Esophagus (tissue), 2 donors: ENCODE measurements around the gene CUL4A. TPM values are rescaled to one million over a fixed set of nuclear protein-coding genes. Genes with fewer than 3 reads are reported as not detected.

Experiments
- H3K27ac ChIP-seq, 2 donors: one replicate each; pipeline ENCODE4 v1.5.1; 2013; ENCODE audit warnings: low read depth in 2 of 2, mild to moderate bottlenecking in 2 of 2, inconsistent platforms in 1 of 2, low read length in 1 of 2, moderate library complexity in 1 of 2
- H3K27me3 ChIP-seq, 2 donors: one replicate each; pipeline ENCODE4 v1.6.1; 2013; ENCODE audit warnings: low read length in 2 of 2, control low read depth in 1 of 2, mild to moderate bottlenecking in 1 of 2; ENCODE audit not compliant: insufficient read depth in 2 of 2, control insufficient read depth in 1 of 2
- H3K36me3 ChIP-seq, 2 donors: one replicate each; pipeline ENCODE4 v1.6.1; 2013; ENCODE audit warnings: low read length in 1 of 2; ENCODE audit not compliant: control insufficient read depth in 2 of 2, insufficient read depth in 2 of 2
- H3K4me1 ChIP-seq, 2 donors: one replicate each; pipeline ENCODE4 v1.6.1; 2013; ENCODE audit warnings: low read length in 1 of 2; ENCODE audit not compliant: control insufficient read depth in 2 of 2, insufficient read depth in 2 of 2
- H3K4me3 ChIP-seq, 2 donors: one replicate each; pipeline ENCODE4 v1.5.1; 2013; ENCODE audit warnings: low read length in 2 of 2, mild to moderate bottlenecking in 2 of 2, low read depth in 1 of 2, moderate library complexity in 1 of 2
- H3K9me3 ChIP-seq, 2 donors: one replicate each; pipeline ENCODE4 v1.6.1; 2013; ENCODE audit warnings: mild to moderate bottlenecking in 2 of 2, low read depth in 1 of 2, low read length in 1 of 2, moderate library complexity in 1 of 2; ENCODE audit not compliant: control insufficient read depth in 2 of 2, insufficient read depth in 1 of 2
- WGBS, 2 donors: extraction: QIAGEN DNeasy Blood & Tissue Kit; methylation state at CpG; one replicate each; pipeline ENCODE4 v1.1.7; 2013; 5-methylcytosine and 5-hydroxymethylcytosine counted together
- polyA plus RNA-seq, 2 donors: library from polyadenylated mRNA; stranded (reverse); fragments of 200-250 nt; gene quantifications; one replicate each; pipeline ENCODE4 v1.2.3, GENCODE V29; 2013
- donor health status: healthy with polysubstance abuse.
- donor health status: Bipolar disorder and iron deficiency.

CUL4A gene
- polyA plus RNA-seq, 2 donors = 21.0 to 31.2 TPM

DNA sequence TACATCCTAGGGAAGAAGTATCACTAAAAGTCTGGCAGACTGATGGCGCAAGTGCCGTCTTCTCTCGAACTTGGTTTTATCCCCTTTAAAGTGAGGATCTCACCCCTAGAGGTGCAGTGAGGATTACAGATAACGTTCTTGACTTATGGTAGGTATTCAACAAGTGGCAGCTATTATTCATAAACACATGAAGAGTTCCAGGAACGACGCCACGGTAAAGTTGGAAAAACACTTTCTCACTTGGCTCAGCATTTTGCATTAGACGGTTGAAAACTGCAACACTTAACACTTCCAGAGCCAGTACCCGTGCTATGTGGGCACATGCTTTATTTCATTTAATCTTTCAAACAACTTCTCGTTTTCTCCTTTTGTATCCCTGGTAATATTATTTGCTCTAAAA, 42.3 kb upstream of the CUL4A start:
- Histone ChIP-seq H3K4me1 (peaks cover 0 to 3% of the 10 kb centered on the region in 2 donors), H3K27ac (no peak overlapping the region), H3K9me3 (peaks cover 0 to 2% of the 10 kb centered on the region in 2 donors), H3K27me3 (no peaks in the 10 kb centered on the region), H3K4me3 (no peak overlapping the region), H3K36me3 (peaks cover 0 to 9% of the 10 kb centered on the region in 2 donors)
- WGBS, 2 donors = 93 to 94% methylated on average over 10 of the region's 10 CpGs

DNA sequence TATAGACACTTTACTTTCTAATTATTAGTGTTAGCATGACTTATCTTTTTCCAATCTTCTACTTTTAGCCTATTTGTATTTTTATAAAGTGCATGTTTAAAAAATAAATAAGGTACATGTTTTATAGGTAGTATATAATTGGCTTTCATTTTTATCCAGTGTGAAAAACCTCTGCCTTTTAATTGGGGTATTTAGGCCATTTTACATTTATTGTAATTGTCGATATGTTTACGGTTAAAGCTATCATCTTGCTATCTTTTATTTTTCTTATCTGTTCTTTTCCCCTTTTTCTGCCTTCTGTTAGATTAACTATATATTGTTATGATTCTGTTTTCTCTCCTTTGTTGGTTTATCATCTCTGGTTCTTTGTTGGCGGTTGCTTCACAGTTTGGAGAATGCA, 41.8 kb upstream of the CUL4A start:
- Histone ChIP-seq H3K9me3 (peaks cover 0 to 2% of the 10 kb centered on the region in 2 donors), H3K4me3 (no peak overlapping the region), H3K27ac (no peak overlapping the region), H3K4me1 (peaks cover 0 to 3% of the 10 kb centered on the region in 2 donors), H3K36me3 (peaks cover 0 to 9% of the 10 kb centered on the region in 2 donors), H3K27me3 (no peaks in the 10 kb centered on the region)
- 97 to 99% methylated on average over 3 of the region's 3 CpGs for WGBS, 2 donors

DNA sequence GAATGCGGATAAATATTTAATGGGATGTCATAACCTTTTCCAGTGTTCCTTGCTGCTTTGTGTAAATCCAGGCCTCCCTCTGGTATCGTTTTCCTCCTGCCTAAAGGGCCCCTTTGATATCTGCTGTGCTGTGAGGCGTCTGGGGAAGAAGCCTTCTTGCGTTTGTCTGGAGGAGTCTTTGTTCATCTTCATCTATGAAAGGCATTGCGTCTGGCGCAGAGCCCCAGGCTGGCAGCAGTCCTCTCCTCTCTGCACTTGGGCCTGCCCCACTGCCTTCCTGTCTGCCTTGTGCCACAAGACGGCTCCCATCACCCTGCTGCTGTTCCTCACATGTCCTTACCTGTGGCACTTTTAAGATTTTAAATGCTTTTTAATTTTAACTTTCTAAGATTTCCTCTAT, 41.2 kb upstream of the CUL4A start:
- Histone ChIP-seq H3K4me3 (no peak overlapping the region), H3K9me3 (no peaks in the 10 kb centered on the region), H3K4me1 (no peaks in the 10 kb centered on the region), H3K27me3 (no peaks in the 10 kb centered on the region), H3K27ac (no peak overlapping the region), H3K36me3 (peaks cover 0 to 12% of the 10 kb centered on the region in 2 donors)
- 87 to 89% methylated on average over 7 of the region's 7 CpGs for WGBS, 2 donors

DNA sequence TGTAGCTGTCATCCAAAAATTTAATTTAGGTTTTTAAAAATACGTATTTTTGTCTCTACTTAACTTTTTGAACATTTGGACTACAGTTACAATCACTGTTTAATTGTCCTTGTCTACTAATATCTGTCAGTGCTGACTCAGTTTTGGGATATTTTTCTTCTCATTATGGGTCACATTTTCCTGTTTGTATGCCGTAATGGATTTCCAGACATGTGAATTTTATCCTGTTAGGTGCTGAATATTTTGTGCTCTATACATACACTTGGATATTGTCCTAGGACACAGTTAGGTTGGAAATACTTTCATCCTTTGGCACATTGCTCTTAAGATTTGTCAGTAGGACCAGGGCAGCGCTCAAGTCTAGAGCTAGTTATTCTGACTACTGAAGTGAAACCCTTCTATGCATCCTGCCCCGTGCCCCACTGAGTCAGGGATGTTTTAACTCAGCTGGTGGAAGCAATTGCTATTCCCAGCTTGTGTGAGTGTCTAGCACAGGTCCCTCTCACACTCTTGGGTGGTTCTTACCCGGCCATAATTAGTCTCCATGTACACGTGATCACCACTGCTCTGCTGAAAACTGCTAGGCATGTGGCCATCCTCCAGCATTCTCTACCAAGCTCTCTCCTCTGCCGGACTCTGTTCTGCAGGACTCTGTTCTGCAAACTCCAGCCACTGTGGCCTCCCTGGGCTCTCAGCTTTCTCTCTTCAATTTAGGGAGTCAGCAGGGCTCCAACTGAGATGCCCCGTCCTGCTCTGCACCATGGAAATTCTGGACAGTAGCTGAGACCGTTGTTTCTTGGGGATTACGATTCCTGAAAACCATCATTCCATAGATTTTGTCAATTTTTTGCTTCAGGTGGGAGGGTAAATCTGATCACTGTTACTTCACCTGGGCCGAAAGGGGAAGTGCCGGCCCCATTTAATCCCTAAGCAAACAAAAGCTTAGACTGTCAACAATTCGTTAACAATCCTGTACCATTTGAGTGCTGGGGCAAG, 39.8 kb upstream of the CUL4A start:
- no peaks in the 10 kb centered on the region for H3K27me3 ChIP-seq
- no peaks in the 10 kb centered on the region for H3K9me3 ChIP-seq
- H3K4me3 ChIP-seq = no peak overlapping the region
- H3K4me1 ChIP-seq = no peaks in the 10 kb centered on the region
- H3K36me3 ChIP-seq = peaks cover 0 to 12% of the 10 kb centered on the region in 2 donors
- 79 to 82% methylated on average over 13 of the region's 13 CpGs for WGBS, 2 donors
- H3K27ac ChIP-seq = no peak overlapping the region

DNA sequence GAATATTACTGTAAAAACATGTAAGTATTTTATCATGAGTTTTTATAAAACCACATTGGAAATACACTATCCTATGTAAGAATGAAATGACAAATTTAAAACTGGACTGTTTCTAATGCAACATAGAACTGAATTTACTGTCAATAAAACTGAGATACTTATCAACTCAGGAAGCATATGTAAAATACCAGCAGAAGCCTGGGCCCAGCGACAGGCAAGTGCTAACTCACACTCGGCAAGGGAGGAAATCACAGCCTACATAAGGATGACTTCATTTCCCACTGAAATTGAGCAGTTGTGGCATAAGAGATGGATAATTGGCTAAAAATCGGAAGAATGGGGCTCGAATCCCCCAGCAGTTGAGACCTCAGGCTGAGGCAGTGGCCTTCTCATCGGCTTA, 38.9 kb upstream of the CUL4A start:
- 71 to 79% methylated on average over 5 of the region's 5 CpGs for WGBS, 2 donors
- Histone ChIP-seq H3K27me3 (no peaks in the 10 kb centered on the region), H3K36me3 (peaks cover 4 to 14% of the 10 kb centered on the region in 2 donors), H3K9me3 (no peaks in the 10 kb centered on the region), H3K4me1 (no peaks in the 10 kb centered on the region), H3K27ac (no peak overlapping the region), H3K4me3 (no peak overlapping the region)

DNA sequence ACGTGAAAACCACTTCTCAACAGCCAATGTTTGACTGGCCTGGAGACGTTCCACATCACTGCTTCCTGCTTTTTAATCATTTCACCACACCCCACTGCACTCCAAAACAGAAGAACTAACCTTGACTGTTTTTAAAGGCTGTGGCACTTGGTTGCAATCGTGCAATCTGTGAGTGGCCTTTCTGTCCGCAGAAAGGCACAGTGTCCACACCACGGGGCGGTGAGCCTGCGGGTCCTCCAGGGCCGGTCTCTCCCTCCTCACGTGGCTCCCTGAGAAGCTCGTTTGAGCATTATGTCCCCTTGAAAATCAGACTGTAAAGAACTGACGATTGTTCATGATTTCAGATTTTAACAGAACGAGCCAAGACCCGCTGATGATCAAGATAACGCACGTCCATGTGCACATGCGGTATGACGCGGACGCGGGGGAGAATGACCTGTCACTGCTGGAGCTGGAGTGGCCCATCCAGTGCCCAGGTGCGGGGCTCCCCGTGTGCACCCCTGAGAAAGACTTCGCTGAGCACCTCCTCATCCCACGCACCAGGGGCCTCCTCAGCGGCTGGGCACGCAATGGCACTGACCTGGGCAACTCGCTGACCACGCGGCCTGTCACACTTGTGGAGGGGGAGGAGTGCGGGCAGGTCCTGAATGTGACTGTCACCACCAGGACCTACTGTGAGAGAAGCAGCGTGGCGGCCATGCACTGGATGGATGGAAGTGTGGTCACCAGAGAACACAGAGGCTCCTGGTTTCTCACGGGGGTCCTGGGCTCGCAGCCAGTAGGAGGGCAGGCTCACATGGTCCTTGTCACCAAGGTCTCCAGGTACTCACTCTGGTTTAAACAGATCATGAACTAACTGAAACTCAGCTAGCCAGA, 37.9 kb upstream of the CUL4A start:
- Histone ChIP-seq H3K27ac (no peak overlapping the region), H3K4me3 (no peak overlapping the region), H3K36me3 (peaks cover 4 to 20% of the 10 kb centered on the region in 2 donors), H3K4me1 (no peaks in the 10 kb centered on the region), H3K27me3 (no peaks in the 10 kb centered on the region), H3K9me3 (no peaks in the 10 kb centered on the region)
- WGBS, 2 donors = 90 to 92% methylated on average over 34 of the region's 34 CpGs

DNA sequence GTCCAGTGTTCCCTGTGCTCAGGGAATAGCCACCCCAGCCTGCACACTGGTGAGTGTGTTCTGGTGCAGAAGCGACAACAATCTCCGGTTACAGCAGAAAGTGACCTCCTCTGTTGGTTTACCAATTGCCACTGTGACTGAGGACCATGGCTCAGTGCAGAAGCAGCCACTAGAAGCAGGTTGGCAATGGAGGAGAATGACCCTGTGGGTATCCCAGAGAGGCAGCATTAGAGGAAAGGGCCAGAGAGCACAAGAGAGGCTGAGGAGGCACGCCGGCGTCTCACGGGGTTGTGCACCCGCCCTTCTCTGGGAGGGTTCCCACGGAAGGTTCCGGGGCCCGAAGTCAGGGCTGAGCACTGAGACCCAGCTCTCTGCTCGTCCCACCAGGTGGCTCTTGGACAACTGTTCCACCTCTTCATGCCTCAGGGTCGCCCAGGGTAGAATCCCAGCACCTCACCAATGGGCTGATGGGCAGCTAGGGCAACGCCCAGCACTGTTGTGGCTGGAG, 36.9 kb upstream of the CUL4A start:
- no peaks in the 10 kb centered on the region for H3K4me1 ChIP-seq
- no peaks in the 10 kb centered on the region for H3K9me3 ChIP-seq
- H3K27me3 ChIP-seq = no peaks in the 10 kb centered on the region
- no peak overlapping the region for H3K27ac ChIP-seq
- H3K4me3 ChIP-seq = no peak overlapping the region
- H3K36me3 ChIP-seq = peaks cover 4 to 21% of the 10 kb centered on the region in 2 donors
- WGBS, 2 donors = 92 to 94% methylated on average over 13 of the region's 13 CpGs

DNA sequence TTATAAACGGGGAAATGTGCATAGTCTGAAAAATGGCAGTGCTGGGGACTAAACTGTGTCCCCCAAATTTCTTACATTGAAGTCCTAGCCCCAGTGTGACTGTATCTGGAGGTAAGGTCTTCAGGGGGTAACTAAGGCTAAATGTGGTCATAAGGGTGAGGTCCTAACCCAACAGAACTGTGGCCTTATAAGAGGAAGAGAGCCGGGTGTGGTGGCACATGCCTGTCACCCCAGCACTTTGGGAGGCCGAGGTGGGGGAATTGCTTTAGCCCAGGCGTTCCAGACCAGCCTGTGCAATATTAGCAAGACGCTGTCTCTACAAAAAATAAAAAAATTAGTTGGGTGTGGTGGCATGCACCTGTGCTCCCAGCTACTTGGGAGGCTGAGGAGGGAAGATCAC, 33.1 kb upstream of the CUL4A start:
- peak overlapping the region in 1 of 2 donors; percentile 69 for H3K27ac ChIP-seq
- 63 to 65% methylated on average over 5 of the region's 5 CpGs for WGBS, 2 donors
- no peaks in the 10 kb centered on the region for H3K27me3 ChIP-seq
- no peaks in the 10 kb centered on the region for H3K4me1 ChIP-seq
- no peak overlapping the region for H3K4me3 ChIP-seq
- H3K36me3 ChIP-seq = peaks cover 13 to 39% of the 10 kb centered on the region in 2 donors
- no peaks in the 10 kb centered on the region for H3K9me3 ChIP-seq

DNA sequence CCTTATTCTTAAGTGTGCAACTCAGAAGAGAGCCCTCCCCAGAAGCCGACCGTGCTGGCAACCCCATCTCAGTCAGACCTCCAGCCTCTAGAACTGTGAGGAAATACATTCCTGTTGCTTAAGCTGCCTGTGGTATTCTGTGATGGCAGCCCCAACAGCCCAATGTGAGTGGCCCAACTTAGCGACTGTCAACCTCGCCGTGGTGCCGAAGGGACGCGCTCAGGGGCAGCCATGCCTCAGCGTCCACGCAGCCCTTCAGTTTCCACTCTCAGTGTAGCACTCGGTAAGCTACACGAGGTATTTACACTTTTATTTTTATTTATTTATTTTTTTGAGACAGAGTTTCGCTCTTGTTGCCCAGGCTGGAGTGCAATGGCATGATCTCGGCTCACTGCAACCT, 32.6 kb upstream of the CUL4A start:
- Histone ChIP-seq H3K27me3 (no peaks in the 10 kb centered on the region), H3K36me3 (peaks cover 13 to 35% of the 10 kb centered on the region in 2 donors)
- WGBS, 2 donors = 96 to 98% methylated on average over 14 of the region's 14 CpGs

More for the DNA sequence above, 32.6 kb upstream of the CUL4A start:
- H3K9me3 ChIP-seq = no peaks in the 10 kb centered on the region
- H3K4me3 ChIP-seq = no peak overlapping the region
- H3K27ac ChIP-seq = no peak overlapping the region
- H3K4me1 ChIP-seq = no peaks in the 10 kb centered on the region
